AG04449 (cell line): ENCODE data around the gene POU5F1.

Experiments used
- CTCF ChIA-PET: fragments of 350-600 bp; formaldehyde crosslinking; extraction: SDS; loops from one replicate; lab custom pipeline; 2021; ENCODE audit warnings: antibody characterized with exemption; lab: Yijun Ruan, JAX
- POLR2A ChIA-PET: fragments of 400-600, 350-600 bp; formaldehyde crosslinking; extraction: SDS; loops from one replicate; lab custom pipeline; 2020; ENCODE audit warnings: antibody characterized with exemption, inconsistent platforms; lab: Yijun Ruan, JAX
- DNase-seq: peaks from one replicate; pipeline ENCODE4 v3.0.0-alpha.2; 2010; ENCODE audit warnings: low read depth, low spot score
- H3K4me3 ChIP-seq: 2 replicates; pipeline ENCODE4 v1.5.1; 2011; ENCODE audit warnings: low read depth, mild to moderate bottlenecking, control low read depth, low read length
- TF ChIP-seq, protein P1 (sequence below): IDR thresholded peaks from one replicate; pipeline ENCODE4 v1.5.1; 2011; ENCODE audit warnings: mild to moderate bottlenecking, moderate library complexity, low read length, control low read depth, inconsistent platforms; ENCODE audit not compliant: insufficient read depth; ENCODE audit errors: missing control alignments

POU5F1 gene

DNA sequence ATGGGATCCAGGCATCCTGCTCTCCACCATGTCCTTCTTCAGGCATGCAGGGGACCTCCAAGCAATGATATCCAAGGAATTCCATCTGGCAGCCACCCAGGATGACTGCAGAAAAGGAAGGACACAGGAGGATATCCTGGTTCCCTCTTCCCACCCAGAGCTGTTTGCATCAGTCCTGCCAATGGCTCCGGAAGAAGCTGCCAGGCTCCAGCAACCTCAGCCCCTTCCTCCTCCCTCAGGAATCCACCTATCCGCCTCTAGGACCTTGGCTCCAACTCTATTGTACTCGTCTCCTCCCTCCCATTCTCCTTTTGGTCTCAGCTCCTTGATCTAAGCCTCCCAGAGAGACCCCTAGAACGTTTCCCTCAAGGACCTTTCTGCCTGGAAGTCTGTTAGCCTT is 30.9 kb downstream of the POU5F1 start:
- H3K4me3 ChIP-seq = no peak overlapping the region
- TF ChIP-seq, protein P1, sequence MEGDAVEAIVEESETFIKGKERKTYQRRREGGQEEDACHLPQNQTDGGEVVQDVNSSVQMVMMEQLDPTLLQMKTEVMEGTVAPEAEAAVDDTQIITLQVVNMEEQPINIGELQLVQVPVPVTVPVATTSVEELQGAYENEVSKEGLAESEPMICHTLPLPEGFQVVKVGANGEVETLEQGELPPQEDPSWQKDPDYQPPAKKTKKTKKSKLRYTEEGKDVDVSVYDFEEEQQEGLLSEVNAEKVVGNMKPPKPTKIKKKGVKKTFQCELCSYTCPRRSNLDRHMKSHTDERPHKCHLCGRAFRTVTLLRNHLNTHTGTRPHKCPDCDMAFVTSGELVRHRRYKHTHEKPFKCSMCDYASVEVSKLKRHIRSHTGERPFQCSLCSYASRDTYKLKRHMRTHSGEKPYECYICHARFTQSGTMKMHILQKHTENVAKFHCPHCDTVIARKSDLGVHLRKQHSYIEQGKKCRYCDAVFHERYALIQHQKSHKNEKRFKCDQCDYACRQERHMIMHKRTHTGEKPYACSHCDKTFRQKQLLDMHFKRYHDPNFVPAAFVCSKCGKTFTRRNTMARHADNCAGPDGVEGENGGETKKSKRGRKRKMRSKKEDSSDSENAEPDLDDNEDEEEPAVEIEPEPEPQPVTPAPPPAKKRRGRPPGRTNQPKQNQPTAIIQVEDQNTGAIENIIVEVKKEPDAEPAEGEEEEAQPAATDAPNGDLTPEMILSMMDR = no peak
- DNase-seq = no peak
- ChIA-PET CTCF (interaction anchor here (0.8 to 26.1 kb wide), 9 partner anchors 10 to 231 kb away, joined by 3 to 505 read pairs (median 6); partner anchors contain the start of genes CCHCR1 and TCF19), POLR2A (interaction anchor here (0.8 kb wide), 1 partner anchor 11 kb away, joined by 4 read pairs; no protein-coding TSS in a partner anchor)

DNA sequence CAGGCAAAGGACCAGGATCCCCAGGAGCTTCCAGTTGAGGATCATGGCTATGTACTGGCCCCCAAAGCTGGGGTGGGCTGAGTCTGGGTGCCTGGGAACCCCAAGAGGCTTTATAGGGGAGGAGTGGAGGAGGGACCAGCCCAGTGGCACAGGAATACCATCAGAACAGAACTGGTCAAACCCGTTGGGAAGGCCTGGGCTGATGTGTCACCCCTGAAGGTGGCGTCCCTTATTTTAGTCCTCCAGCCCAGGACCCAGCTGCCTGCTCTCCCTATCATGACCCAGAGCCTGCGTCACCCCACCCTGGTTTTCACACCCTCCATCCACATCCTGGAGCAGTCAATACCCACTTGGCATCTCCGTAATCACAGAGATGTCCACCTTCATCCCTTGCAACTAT is 31.5 kb downstream of the POU5F1 start, which contains the start of gene PSORS1C2:
TSS of gene PSORS1C2 (minus strand) at position 85 of the 400 bp plus-strand sequence. CDS start at position 45, 40 bp downstream.
- no peak within 1 kb of the TSS for H3K4me3 ChIP-seq
- ChIA-PET POLR2A (interaction anchor here (0.8 kb wide), 1 partner anchor 12 kb away, joined by 4 read pairs; no protein-coding TSS in a partner anchor), CTCF (interaction anchor here (0.8 to 26.1 kb wide), 9 partner anchors 10 to 232 kb away, joined by 3 to 505 read pairs (median 6); partner anchors contain the start of genes CCHCR1 and TCF19)
- no peak for DNase-seq
- TF ChIP-seq, protein P1 = no peak

DNA sequence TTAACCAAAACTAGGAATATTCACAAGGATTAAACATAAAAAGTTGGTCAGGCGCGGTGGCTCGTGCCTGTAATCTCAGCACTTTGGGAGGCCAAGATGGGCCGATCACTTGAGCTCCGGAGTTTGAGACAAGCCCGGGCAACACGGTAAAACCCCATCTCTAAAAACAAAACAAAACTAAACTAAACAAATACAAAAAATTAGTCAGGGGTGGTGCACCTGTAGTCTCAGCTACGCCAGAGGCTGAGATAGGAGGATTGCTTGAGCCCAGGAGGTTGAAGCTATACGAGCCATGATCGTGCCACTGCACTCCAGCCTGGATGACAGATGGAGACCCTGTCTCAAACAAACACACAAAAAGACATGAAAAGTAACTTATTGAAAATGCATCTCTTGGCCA is 34.8 kb downstream of the POU5F1 start:
- POLR2A ChIA-PET = no interaction called here
- H3K4me3 ChIP-seq = no peak overlapping the region
- TF ChIP-seq, protein P1 = no peak
- DNase-seq = no peak
- CTCF ChIA-PET = interaction anchor here (1.1 to 26.1 kb wide), 6 partner anchors 6 to 233 kb away, joined by 3 to 505 read pairs (median 5); partner anchors contain the start of gene TCF19

DNA sequence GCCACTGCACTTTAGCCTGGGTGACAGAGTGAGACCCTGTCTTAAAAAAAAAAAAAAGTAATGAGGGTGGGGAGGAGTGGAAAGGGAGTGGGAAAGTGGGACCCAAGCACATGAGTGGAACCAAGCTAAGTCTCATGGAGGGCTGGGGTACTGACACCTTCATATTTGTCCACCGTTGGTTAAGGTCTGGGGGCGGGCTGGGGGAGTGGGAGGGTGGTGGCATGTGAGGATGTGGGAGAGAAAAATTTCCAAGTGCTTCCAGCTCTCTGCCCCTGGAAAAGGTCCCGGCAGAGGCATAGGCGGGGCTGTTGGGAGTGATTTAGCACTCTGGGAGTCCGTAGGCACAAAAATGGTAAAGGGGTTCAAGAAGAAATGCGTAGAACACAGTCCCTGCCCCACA is 37.7 kb downstream of the POU5F1 start:
- ChIA-PET POLR2A (no interaction called here), CTCF (interaction anchor here (0.9 to 26.1 kb wide), 8 partner anchors 6 to 234 kb away, joined by 4 to 505 read pairs (median 11); partner anchors contain the start of genes C6orf15, CDSN, PSORS1C1 and PSORS1C2)
- no peak overlapping the region for H3K4me3 ChIP-seq
- no peak for DNase-seq
- TF ChIP-seq, protein P1 = no peak

DNA sequence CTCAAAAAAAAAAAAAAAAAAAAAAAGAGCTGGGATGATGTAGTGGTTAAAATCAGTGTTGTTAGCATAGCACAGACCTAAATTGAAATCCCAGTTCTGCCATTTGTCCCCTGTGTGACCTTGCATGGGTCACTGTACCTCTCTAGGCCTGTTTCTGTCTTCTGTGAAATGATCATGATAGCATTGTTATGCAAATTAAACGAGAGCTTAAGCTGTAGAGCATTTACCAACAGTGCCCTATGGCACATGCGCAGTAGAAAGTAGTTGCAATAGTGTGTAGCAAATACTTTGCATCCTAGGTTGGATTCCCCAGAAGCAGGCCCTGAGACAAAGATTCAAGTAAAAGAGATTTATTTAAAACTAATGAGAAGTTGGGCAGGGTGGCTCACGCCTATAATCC is 38.9 kb downstream of the POU5F1 start:
- CTCF ChIA-PET = interaction anchor here (0.9 to 26.1 kb wide), 7 partner anchors 7 to 236 kb away, joined by 3 to 505 read pairs (median 16); partner anchors contain the start of genes C6orf15, CDSN, PSORS1C1 and PSORS1C2
- no peak for DNase-seq
- POLR2A ChIA-PET = no interaction called here
- no peak overlapping the region for H3K4me3 ChIP-seq
- TF ChIP-seq, protein P1 = no peak

DNA sequence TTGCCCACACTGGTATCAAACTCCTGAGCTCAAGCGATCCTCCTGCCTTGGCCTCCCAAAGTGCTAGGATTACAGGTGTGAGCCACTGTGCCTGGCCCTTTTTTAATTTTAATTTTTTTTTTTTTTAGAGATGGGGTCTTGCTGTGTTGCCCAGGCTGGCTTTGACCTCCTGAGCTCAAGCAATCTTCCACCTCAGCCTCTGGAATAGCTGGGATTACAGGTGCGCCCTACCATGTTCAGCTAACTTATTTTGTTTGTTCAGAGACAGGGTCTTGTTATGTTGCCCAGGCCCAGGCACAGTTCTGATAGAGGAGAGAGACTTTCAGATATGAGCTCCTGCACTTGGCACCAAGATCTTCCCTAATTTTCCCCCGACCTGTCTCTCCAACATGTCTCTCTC is 39.7 kb downstream of the POU5F1 start:
- TF ChIP-seq, protein P1 = no peak
- H3K4me3 ChIP-seq = no peak overlapping the region
- CTCF ChIA-PET = interaction anchor here (1.0 to 26.1 kb wide), 6 partner anchors 8 to 236 kb away, joined by 3 to 505 read pairs (median 58); partner anchors contain the start of genes C6orf15, CDSN, PSORS1C1 and PSORS1C2
- POLR2A ChIA-PET = no interaction called here
- no peak for DNase-seq
